Smooth muscle cell (in vitro differentiated cells): ENCODE measurements around the gene CSAD. TPM values are rescaled to one million over a fixed set of nuclear protein-coding genes. Genes with fewer than 3 reads are reported as not detected.

Experiments used
- DNase-seq: peaks from one replicate; lab custom pipeline; 2025; ENCODE audit not compliant: unreplicated experiment; lab: John Stamatoyannopoulos, UW
- H2AFZ ChIP-seq: fragments of 200-600 bp; sonication (generic); 2 replicates; pipeline ENCODE4 v1.6.0; 2016; ENCODE audit warnings: antibody characterized with exemption, low read depth, mild to moderate bottlenecking
- H3F3A ChIP-seq: fragments of 200-600 bp; sonication (generic); 2 replicates; pipeline ENCODE4 v1.6.0; 2017; ENCODE audit warnings: antibody characterized with exemption, low read depth
- H3K27ac ChIP-seq: fragments of 200-600 bp; sonication (generic); 2 replicates; pipeline ENCODE4 v1.5.1; 2016; ENCODE audit warnings: low read depth, mild to moderate bottlenecking
- H3K27me3 ChIP-seq: fragments of 200-600 bp; sonication (generic); 2 replicates; pipeline ENCODE4 v1.6.1; 2016; ENCODE audit warnings: low read depth, mild to moderate bottlenecking
- H3K36me3 ChIP-seq: fragments of 200-600 bp; sonication (generic); 2 replicates; pipeline ENCODE4 v1.5.1; 2016; ENCODE audit warnings: low read depth
- H3K4me1 ChIP-seq: fragments of 200-600 bp; sonication (generic); 2 replicates; pipeline ENCODE4 v1.5.1; 2016; ENCODE audit warnings: low read depth
- H3K4me2 ChIP-seq: fragments of 200-600 bp; sonication (generic); 2 replicates; pipeline ENCODE4 v1.6.0; 2016; ENCODE audit warnings: mild to moderate bottlenecking
- H3K4me3 ChIP-seq: fragments of 200-600 bp; sonication (generic); 2 replicates; pipeline ENCODE4 v1.5.1; 2016; ENCODE audit warnings: mild to moderate bottlenecking
- H3K79me2 ChIP-seq: fragments of 200-600 bp; sonication (generic); 2 replicates; pipeline ENCODE4 v1.6.0; 2016; ENCODE audit warnings: low read depth, mild to moderate bottlenecking
- H3K9ac ChIP-seq: fragments of 200-600 bp; sonication (generic); 2 replicates; pipeline ENCODE4 v1.6.0; 2016; ENCODE audit warnings: low read depth
- H3K9me3 ChIP-seq: fragments of 200-600 bp; sonication (generic); replicated peaks from 2 replicates; pipeline ENCODE4 v1.5.1; 2016; ENCODE audit warnings: low read depth
- H4K20me1 ChIP-seq: fragments of 200-600 bp; sonication (generic); 2 replicates; pipeline ENCODE4 v1.6.0; 2016; ENCODE audit warnings: low read depth
- CTCF ChIP-seq: fragments of 200-600 bp; sonication (generic); IDR thresholded peaks from 2 replicates; pipeline ENCODE4 v1.5.1; 2017; ENCODE audit warnings: borderline replicate concordance, mild to moderate bottlenecking, antibody characterized with exemption; ENCODE audit not compliant: insufficient read depth, poor library complexity, severe bottlenecking
- WGBS: methylation state at CpG from one replicate; pipeline ENCODE4 v1.1.7; 2016; ENCODE audit warnings: low lambda C conversion rate; 5-methylcytosine and 5-hydroxymethylcytosine counted together
- polyA plus RNA-seq: library from polyadenylated mRNA; unstranded; fragments of >200 nt; fragmentation: Nextera tagmentation; extraction: Ambion mirVana; gene quantifications from 2 replicates; pipeline ENCODE4 v1.2.1, GENCODE V29; 2016
- total RNA-seq: library from RNA; depleted of rRNA; stranded (reverse); fragments of >200 nt; gene quantifications from 2 replicates; pipeline ENCODE4 v1.2.3, GENCODE V29; 2014

CSAD gene
- total and polyA plus RNA-seq, 2 experiments from 2014 or later, result 4.8 to 10.6 TPM

DNA sequence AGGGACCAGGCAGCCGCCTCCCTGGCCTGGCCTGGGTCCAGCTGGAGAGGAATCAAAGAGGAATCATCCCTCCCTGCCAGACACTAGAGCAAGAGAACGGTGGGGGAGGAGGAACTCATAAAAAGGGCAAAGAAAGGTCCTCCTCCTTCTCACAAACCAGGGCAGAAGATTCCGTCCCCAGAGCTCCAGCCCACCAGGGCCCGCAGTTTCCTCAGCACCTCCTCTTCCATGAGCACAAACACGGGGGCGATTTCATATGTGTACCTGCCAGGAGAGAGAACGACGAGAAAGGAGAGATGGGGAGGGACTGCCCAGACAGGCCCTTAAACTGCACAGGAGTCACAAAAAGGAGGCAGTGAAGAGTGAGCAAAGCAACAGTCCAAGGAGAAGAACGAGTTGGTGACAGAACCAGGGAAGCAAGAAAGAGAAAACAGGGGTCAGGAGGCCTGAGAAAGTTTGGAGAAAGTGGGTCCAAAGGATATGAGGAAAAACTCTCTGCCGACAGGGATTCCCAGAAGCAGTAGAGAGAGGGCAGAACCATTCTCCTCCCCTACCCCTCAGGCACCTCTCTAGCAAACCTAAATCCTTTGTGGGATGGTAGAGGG lies 8.9 kb downstream of the CSAD start:
- Histone ChIP-seq H3K4me1 (peaks cover 3% of the 10 kb centered on the region), H3F3A (no peaks in the 10 kb centered on the region), H3K4me2 (peak overlapping the region; percentile 59), H3K9ac (no peak overlapping the region), H3K4me3 (no peak overlapping the region), H3K9me3 (no peaks in the 10 kb centered on the region), H2AFZ (no peak overlapping the region), H4K20me1 (no peaks in the 10 kb centered on the region), H3K36me3 (no peaks in the 10 kb centered on the region), H3K27me3 (no peaks in the 10 kb centered on the region), H3K27ac (no peak overlapping the region), H3K79me2 (no peaks in the 10 kb centered on the region)
- TF ChIP-seq CTCF, result no peak
- 63% methylated on average over 10 of the region's 10 CpGs for WGBS
- no peak for DNase-seq

- no peak for TF ChIP-seq CTCF
- no peaks in the 10 kb centered on the region for H3K36me3 ChIP-seq
- H3K4me1 ChIP-seq, result peaks cover 3% of the 10 kb centered on the region
These were observed 9.6 kb downstream of the CSAD start for GRCh38 chr12:53170876-53171724.

GRCh38 chr12:53170215-53170614 lies 10.5 kb downstream of the CSAD start:
- Histone ChIP-seq H3K27me3 (no peaks in the 10 kb centered on the region), H4K20me1 (no peaks in the 10 kb centered on the region), H3K9ac (no peak overlapping the region), H3K4me3 (no peak overlapping the region), H3K4me1 (peaks cover 3% of the 10 kb centered on the region), H3K79me2 (no peaks in the 10 kb centered on the region), H3K27ac (no peak overlapping the region), H2AFZ (no peak overlapping the region), H3K36me3 (no peaks in the 10 kb centered on the region), H3K4me2 (no peak overlapping the region), H3K9me3 (no peaks in the 10 kb centered on the region), H3F3A (no peaks in the 10 kb centered on the region)
- no peak for TF ChIP-seq CTCF
- 90% methylated on average over 8 of the region's 8 CpGs for WGBS
- DNase-seq, result no peak

More at GRCh38 chr12:53170876-53171724, 9.6 kb downstream of the CSAD start:
- H3K79me2 ChIP-seq, result no peaks in the 10 kb centered on the region
- no peak overlapping the region for H2AFZ ChIP-seq
- H3K9ac ChIP-seq, result no peak overlapping the region
- no peak for DNase-seq
- WGBS, result 74% methylated on average over 14 of the region's 14 CpGs
- H3F3A ChIP-seq, result no peaks in the 10 kb centered on the region
- H3K4me2 ChIP-seq, result peak overlapping the region; percentile 59
- H4K20me1 ChIP-seq, result no peaks in the 10 kb centered on the region
- H3K27ac ChIP-seq, result no peak overlapping the region
- no peaks in the 10 kb centered on the region for H3K27me3 ChIP-seq
- no peak overlapping the region for H3K4me3 ChIP-seq
- H3K9me3 ChIP-seq, result no peaks in the 10 kb centered on the region
